WI38 (cell line): ENCODE results near the gene AREL1.

ENCODE experiments used
- H3K4me3 ChIP-seq: 2 replicates; pipeline ENCODE4 v1.5.1; 2011; ENCODE audit warnings: low read depth, mild to moderate bottlenecking, control low read depth, low read length
- TF ChIP-seq, protein P1 (sequence below): IDR thresholded peaks from 2 replicates; pipeline ENCODE4 v1.5.1; 2012; ENCODE audit warnings: low read depth, mild to moderate bottlenecking, control low read depth, low read length

The AREL1 gene

DNA sequence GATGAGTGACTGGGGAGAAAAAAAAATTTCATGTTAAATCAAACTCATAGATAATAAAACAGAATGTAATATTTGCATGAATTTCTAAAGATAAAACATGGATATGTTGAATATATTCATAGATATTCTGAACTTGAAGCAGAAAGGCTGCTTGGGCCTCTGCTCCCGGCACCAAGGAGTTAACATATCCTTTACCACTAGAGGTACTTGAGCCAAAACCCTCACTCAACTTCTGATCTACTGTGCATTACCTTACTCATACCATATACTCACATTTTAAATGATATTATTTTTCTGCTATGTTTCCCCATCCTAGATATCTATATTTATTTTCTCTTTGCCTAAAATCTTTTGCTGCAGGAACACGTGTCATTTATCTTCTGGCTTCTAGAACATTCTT is 14.9 kb downstream of the AREL1 start:
- TF ChIP-seq, protein P1, sequence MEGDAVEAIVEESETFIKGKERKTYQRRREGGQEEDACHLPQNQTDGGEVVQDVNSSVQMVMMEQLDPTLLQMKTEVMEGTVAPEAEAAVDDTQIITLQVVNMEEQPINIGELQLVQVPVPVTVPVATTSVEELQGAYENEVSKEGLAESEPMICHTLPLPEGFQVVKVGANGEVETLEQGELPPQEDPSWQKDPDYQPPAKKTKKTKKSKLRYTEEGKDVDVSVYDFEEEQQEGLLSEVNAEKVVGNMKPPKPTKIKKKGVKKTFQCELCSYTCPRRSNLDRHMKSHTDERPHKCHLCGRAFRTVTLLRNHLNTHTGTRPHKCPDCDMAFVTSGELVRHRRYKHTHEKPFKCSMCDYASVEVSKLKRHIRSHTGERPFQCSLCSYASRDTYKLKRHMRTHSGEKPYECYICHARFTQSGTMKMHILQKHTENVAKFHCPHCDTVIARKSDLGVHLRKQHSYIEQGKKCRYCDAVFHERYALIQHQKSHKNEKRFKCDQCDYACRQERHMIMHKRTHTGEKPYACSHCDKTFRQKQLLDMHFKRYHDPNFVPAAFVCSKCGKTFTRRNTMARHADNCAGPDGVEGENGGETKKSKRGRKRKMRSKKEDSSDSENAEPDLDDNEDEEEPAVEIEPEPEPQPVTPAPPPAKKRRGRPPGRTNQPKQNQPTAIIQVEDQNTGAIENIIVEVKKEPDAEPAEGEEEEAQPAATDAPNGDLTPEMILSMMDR: no peak

DNA sequence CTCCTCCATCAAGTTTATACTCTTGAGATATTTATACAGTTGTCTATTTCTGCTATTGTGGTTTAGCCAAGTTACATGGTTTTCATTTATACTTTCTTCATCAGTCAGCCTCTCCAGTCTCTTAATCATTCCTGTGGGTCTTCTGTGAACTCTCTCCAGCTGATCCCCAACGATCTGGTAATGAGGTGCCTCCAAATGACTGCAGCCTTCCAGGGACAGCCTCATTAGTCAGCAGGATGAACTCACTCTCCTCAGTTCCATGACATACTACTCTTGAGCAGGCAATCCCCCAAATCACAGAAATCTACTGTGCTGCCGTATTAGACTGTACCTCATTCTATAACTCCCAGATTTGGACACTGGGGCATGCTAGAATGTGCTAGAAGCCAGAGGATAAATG is 15.3 kb downstream of the AREL1 start:
- H3K4me3 ChIP-seq: no peak overlapping the region

More for the DNA sequence above, 14.9 kb downstream of the AREL1 start:
- no peak overlapping the region for H3K4me3 ChIP-seq

DNA sequence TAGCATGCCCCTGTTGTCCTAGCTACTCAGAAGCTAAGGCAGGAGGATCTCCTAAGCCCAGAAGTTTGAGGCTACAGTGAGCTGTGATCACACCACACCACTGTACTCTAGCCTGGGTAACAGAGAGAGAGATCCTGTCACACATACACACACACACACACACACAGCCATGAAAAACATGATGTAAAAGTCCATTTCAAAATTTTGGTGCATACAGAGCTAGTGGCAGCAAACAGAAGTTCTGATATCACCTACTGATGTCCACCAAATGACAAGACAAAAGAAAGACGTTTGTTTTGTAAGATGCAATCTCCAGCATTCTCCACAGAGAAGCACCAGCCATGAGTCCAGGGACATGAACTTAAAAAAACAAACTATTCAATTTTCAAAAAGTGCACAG is 15.9 kb downstream of the AREL1 start:
- no peak overlapping the region for H3K4me3 ChIP-seq
- TF ChIP-seq, protein P1: no peak

More for the DNA sequence above, 15.3 kb downstream of the AREL1 start:
- TF ChIP-seq, protein P1: no peak

DNA sequence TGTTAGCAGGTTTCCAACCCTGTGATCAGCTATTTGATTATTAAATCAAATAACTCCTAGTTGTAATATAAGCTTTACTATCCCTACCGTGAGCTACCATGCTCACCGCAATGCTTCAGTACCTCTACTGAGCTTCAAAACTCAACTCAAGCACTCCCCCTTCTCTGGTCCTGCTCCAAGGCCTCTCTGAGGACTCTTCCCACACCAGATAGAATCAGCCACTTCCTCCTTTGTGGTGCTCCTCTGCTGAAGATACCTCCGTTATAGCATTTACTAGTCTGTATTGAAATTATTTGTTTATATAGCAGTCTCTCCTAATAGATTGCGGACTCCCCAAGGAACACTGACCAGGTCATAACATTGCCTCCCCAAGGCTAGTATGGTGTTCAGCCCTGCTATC is 17.5 kb downstream of the AREL1 start:
- TF ChIP-seq, protein P1: no peak
- H3K4me3 ChIP-seq: no peak overlapping the region

DNA sequence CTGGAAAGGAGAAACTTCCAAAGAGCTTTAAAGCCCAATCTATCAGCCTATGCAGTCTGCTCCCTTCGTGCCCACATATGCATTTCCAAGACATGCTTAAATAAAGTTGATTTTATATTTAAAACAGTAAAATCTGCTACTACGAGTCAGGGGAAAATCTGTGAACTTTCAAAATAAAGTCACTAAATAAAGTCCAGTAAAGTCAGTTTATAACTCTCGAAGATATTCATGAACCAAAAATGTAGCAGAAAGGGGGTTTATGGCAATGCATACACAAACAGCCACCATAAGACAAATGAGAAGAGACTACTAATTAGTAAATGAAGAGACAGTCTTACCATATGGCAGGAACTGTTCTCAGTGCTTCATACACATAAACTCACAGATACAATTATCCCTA is 19.7 kb downstream of the AREL1 start:
- no peak overlapping the region for H3K4me3 ChIP-seq
- TF ChIP-seq, protein P1: no peak

DNA sequence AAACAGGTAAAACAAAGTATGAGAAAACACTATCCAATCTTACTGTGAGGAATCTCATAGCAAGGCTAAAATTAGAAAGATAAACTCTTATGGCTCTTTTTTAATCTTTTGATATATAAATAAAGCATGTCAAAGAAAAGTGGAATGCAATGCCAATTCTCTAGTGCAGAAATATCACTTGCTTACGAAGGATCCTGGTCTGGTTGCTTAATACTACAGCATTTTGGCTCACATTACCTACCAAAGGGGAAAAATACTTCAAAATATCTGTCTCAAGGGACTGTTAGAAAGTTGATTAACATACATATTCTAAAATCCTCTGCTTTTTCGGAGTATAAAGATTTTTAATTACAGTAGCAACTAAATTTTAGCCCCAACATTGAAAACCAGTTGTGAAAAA is 21.4 kb downstream of the AREL1 start:
- no peak overlapping the region for H3K4me3 ChIP-seq
- TF ChIP-seq, protein P1: no peak

DNA sequence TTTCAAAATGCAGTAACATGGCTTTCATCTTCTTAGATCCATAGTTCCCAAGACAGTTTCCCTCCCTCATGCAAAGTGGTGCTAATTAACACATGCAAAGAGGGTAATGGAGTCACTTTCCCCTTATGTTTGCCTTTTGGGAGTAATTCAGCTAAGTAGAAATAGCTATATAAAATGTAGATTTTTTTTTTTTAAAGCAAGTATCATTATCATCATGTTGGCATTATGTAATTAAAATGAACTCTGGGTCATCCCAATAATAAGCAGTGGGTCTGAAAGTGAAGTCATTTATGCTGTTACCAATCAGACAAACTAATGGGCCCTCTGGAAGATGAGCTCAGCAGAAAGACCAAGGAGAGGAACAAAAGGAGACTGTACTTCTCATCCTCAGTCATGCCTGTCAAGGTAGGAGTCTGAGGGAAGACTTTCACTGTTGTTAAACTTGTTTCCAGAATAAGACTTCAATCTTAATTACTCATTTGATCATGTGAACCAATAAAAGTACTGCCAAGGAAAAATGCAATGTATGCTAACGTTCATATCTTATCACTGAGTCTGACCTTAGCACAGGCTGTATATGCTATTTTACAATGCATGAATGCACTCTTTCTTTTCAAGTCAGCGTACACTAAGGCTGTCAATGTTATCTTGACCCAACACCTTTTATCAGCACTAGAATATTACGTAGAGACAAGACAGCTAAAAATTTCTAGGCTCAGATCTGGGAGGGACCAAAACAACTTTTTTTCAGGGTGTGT is 26.8 kb downstream of the AREL1 start:
- TF ChIP-seq, protein P1: no peak
- H3K4me3 ChIP-seq: no peak overlapping the region
